Neural crest cell (in vitro differentiated cells): ENCODE results near the gene CCL5. TPM values are rescaled to one million over a fixed set of nuclear protein-coding genes. Genes with fewer than 3 reads are reported as not detected.

Source experiments
- DNase-seq: peaks from one replicate; pipeline ENCODE4 v3.0.0; 2021; ENCODE audit warnings: low read depth, mixed read lengths, low spot score
- H3K27ac Mint-ChIP-seq: one replicate; pipeline ENCODE4 v1.8.0; 2021; ENCODE audit warnings: mild to moderate bottlenecking, mixed read lengths; ENCODE audit not compliant: unreplicated experiment
- H3K27me3 Mint-ChIP-seq: 2 replicates; pipeline ENCODE4 v1.8.0; 2021; ENCODE audit warnings: low read depth, mild to moderate bottlenecking, mixed read lengths
- H3K36me3 Mint-ChIP-seq: 2 replicates; pipeline ENCODE4 v1.8.0; 2021; ENCODE audit warnings: low read depth, mild to moderate bottlenecking, mixed read lengths
- H3K4me1 Mint-ChIP-seq: 2 replicates; pipeline ENCODE4 v1.8.0; 2021; ENCODE audit warnings: mixed read lengths
- H3K4me3 Mint-ChIP-seq: one replicate; pipeline ENCODE4 v1.8.0; 2021; ENCODE audit warnings: mild to moderate bottlenecking, mixed read lengths
- H3K9me3 Mint-ChIP-seq: 2 replicates; pipeline ENCODE4 v1.8.0; 2021; ENCODE audit warnings: mixed read lengths
- CTCF ChIP-seq: fragments of 200-600 bp; sonication (generic); conservative IDR thresholded peaks from 2 replicates; pipeline ENCODE4 v1.5.0; 2021; ENCODE audit warnings: antibody characterized with exemption, mild to moderate bottlenecking
- total RNA-seq: library from RNA; stranded (reverse); gene quantifications from 2 replicates; pipeline ENCODE4 v1.2.1, GENCODE V29; 2021

The CCL5 gene
- total RNA-seq, 1 donor from 2014 or later: not detected

- Mint-ChIP-seq H3K9me3 (no peaks in the 10 kb centered on the region), H3K4me3 (no peak overlapping the region), H3K27me3 (no peaks in the 10 kb centered on the region), H3K4me1 (peaks cover 12% of the 10 kb centered on the region), H3K36me3 (no peaks in the 10 kb centered on the region), H3K27ac (no peak overlapping the region)
- TF ChIP-seq CTCF: no peak
- DNase-seq: no peak
Measured at GRCh38 chr17:35876534-35876933, 3.6 kb downstream of the CCL5 start.

GRCh38 chr17:35875800-35876139 is 4.4 kb downstream of the CCL5 start:
- Mint-ChIP-seq H3K27me3 (no peaks in the 10 kb centered on the region), H3K9me3 (no peaks in the 10 kb centered on the region)

GRCh38 chr17:35875072-35875799 is 4.9 kb downstream of the CCL5 start:
- no peak for TF ChIP-seq CTCF
- Mint-ChIP-seq H3K9me3 (no peaks in the 10 kb centered on the region), H3K4me1 (peaks cover 12% of the 10 kb centered on the region), H3K27me3 (no peaks in the 10 kb centered on the region), H3K36me3 (no peaks in the 10 kb centered on the region), H3K27ac (peak overlapping the region; percentile 37), H3K4me3 (no peak overlapping the region)
- DNase-seq: no peak

More at GRCh38 chr17:35875800-35876139, 4.4 kb downstream of the CCL5 start:
- no peak for DNase-seq
- no peak for TF ChIP-seq CTCF
- no peak overlapping the region for H3K4me3 Mint-ChIP-seq
- H3K4me1 Mint-ChIP-seq: peaks cover 12% of the 10 kb centered on the region
- H3K36me3 Mint-ChIP-seq: no peaks in the 10 kb centered on the region
- no peak overlapping the region for H3K27ac Mint-ChIP-seq

GRCh38 chr17:35872196-35872980 is 7.8 kb downstream of the CCL5 start:
- no peaks in the 10 kb centered on the region for H3K9me3 Mint-ChIP-seq
- DNase-seq: no peak
- H3K4me1 Mint-ChIP-seq: peaks cover 12% of the 10 kb centered on the region
- no peaks in the 10 kb centered on the region for H3K27me3 Mint-ChIP-seq
- no peak for TF ChIP-seq CTCF
- H3K4me3 Mint-ChIP-seq: no peak overlapping the region
- no peak overlapping the region for H3K27ac Mint-ChIP-seq
- no peaks in the 10 kb centered on the region for H3K36me3 Mint-ChIP-seq

GRCh38 chr17:35870906-35871819 is 9.0 kb downstream of the CCL5 start:
- Mint-ChIP-seq H3K9me3 (no peaks in the 10 kb centered on the region), H3K27ac (peak overlapping the region; percentile 14), H3K4me3 (no peak overlapping the region), H3K4me1 (peaks cover 14% of the 10 kb centered on the region), H3K27me3 (no peaks in the 10 kb centered on the region), H3K36me3 (no peaks in the 10 kb centered on the region)
- TF ChIP-seq CTCF: no peak
- DNase-seq: no peak
